C4-2B (cell line): ENCODE data around the gene ITPKC.

Experiments
- CTCF ChIP-seq: fragments of 450-650 bp; conservative IDR thresholded peaks from 2 replicates; pipeline ENCODE4 v1.5.1; 2017; ENCODE audit warnings: mild to moderate bottlenecking
- ZFX ChIP-seq: fragments of 450-650 bp; IDR thresholded peaks from 2 replicates; pipeline ENCODE4 v1.6.1; 2017

- TF ChIP-seq CTCF (no peak), ZFX (no peak)
Measured at GRCh38 chr19:40743926-40744325, 27.0 kb downstream of the ITPKC start.
